Stimulated activated CD4-positive, alpha-beta T cell treated with anti-CD3 and anti-CD28 coated beads, Interleukin-2, amount 100 ng/mL, for 48 hours (primary cell): ENCODE data around the gene DGKE.

Experiments used
- DNase-seq, 2 donors: peaks; one replicate each; pipeline ENCODE4 v3.0.0-alpha.2; 2020

Gene DGKE

DNA sequence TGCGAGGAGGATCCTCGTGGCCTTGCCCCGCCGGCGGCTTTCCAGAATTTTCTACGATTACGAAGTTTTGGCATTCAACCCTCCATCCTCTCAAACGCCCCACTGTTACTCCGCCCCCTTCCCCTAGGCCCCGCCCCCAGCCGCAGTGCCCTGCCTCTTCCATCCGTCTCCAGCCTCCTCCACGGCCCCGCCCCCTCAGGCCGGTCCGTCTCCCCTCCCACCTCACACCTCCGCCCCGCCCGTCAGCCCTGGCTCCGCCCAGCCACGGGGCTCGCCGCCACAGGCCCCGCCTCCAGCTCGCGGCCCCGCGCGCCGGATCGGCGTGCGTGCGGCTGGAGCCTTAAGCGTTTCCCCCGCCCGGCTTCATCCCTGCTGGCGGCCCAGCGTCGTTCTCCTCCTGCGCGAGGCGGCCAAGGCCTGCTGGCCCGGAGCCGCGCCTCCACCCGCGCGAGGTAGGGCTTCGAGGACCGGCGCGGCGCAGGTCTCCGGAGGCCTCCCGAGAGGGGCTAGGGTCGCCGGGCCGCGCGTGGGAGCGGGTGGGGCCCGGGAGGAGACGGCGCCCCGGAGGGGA is at the start of gene DGKE, which contains the start of gene C17orf67:
DGKE (plus strand) TSS at position 343 of the 571 bp plus-strand sequence. CDS start 645 bp downstream, outside the sequence.
C17orf67 (minus strand) TSS at position 112 of the 571 bp plus-strand sequence. CDS start 18,110 bp downstream, outside the sequence.
- peak; percentile 98 to 99 for DNase-seq

GRCh38 chr17:56785405-56785804 is 48.5 kb upstream of the DGKE start:
- no peak for DNase-seq

DNA sequence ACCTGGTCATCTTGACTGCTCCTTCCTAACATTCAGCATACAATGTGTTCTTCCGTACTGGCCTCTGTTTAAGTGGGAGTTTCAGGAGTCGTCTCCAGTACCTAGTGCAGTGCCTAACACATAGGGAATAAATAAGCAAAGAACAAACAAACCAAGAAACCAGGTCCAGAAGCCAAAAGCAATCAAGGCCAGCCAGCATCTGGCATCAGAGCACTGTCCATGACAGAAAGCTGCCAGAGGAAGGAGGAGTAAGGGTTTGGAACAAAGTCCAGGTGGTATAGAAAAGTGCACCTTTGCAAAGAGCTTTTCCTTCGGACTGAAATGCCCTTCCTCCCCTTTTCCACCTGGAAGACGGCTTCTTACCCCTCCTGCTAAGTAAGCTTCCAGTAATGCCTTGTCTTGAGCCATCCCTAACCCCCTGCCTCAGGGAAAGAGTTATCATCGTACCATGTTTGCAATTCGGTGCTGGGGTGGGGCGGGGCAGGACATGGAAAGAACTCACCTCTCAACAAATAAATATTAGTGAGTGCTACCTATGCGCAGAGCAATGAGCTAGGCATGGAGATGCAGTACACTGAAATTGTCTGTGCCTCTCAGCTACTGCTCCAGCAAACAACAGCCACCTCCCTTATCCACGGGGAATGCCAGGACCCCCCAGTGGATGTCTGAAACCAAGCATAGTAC is 47.8 kb upstream of the DGKE start:
- no peak for DNase-seq

DNA sequence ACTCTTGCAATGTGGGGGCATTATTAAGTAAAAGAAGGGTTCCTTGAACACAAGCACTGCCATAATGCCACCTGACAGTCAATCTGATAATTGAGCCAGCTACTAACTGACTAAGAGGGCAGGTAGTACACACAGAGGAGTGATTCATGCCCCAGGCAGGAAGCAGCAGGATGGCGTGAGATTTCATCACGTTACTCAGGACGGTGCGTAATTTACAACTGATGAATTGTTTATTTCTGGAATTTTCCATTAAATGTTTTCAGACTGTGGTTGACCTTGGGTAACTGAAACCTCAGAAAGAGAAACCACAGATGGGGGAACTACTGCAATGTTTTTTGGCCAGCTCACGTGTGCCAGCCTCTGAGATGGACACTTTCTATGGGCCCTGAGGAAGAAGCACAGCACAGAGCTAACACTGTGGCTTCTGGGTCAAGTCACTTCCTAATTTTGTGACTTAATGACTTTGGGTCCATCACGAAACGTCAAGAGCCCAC is 46.9 kb upstream of the DGKE start:
- peak; percentile 39 to 40 for DNase-seq

DNA sequence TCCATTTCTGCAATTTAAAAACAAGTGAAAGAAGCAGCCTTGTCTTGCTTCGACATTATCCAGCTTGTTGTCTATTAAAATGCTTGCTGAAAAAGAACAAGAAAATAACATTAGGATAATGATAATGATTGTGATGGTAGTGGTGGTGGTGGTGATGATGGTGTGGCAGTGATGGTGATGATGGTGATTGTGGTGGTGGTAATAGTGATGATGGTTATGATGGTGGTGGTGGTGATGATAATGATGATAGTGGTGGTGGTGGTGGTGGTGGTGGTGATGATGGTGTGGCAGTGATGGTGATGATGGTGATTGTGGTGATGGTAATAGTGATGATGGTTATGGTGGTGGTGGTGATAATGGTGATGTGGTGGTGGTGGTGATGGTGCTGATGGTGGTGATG is 41.7 kb upstream of the DGKE start:
- DNase-seq: no peak

DNA sequence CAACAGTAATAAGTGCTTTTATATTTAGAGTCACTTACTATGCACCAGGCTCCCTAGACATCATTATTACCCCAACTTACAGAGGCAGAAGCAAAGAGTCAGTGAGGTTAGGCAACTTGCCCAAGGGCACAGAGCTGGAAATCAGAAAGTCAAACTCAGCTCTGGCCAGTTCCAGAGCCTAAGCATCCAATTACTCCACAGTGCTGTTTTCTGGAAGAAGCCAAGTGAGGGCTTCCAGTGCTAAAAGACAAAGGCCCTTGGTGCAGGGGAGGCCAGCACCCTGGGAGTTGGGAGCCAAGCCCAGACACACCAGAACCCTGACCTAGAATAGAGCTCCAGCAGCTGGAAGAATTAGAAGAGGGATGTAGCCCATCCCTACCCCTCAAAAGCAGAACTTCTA is 40.4 kb upstream of the DGKE start:
- no peak for DNase-seq

- no peak for DNase-seq
These were observed 40.0 kb upstream of the DGKE start for GRCh38 chr17:56793957-56794356.

DNA sequence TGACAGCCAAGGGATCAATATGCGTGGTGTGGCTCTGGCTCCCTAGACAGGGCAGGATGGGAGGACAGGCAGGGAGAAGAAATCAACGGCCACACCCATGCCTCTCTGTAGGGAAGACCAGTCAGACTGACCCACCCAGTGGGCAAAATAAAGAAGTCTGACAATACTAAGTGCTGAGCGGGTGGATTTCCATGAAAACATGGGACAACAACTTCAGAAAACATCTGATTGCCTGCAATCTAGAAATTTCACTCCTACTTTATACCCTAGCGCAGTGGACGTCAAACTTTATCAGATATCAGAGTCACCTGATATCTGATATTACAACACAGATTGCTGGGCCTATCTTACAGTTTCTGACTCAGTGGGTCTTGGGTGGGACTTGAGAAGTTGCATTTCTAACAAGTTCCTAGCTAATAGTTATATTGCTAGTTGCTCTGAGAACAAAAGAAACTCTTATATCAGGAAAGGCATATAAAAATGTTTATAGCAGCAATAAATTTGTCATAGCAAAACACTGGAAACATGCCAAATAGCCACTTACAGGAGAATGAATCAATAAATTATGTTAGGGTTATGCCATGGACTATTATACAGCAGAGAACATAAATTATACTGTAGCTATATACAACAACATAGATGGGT is 38.6 kb upstream of the DGKE start:
- DNase-seq: no peak

DNA sequence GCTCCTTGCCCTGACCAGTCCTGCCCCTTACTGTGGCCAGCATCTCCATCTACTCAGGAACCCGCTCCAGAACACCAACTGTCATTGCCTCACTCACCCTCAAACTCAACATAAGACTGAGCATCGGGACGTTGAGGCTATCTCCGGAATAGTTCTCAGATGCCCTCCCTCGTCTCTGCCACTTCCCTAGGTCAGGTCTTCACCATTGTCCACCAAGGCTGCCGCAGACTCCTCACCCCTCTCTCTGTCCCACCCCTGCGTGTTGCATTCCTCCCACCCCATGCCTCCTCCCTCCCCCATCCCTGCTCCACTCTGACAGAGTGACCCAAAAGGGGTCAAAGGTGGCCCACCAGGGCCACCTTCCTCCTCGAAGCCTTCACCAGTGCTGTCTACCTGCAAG is 37.4 kb upstream of the DGKE start:
- DNase-seq: no peak

- DNase-seq: no peak
These were observed 35.0 kb upstream of the DGKE start for GRCh38 chr17:56798916-56799315.

DNA sequence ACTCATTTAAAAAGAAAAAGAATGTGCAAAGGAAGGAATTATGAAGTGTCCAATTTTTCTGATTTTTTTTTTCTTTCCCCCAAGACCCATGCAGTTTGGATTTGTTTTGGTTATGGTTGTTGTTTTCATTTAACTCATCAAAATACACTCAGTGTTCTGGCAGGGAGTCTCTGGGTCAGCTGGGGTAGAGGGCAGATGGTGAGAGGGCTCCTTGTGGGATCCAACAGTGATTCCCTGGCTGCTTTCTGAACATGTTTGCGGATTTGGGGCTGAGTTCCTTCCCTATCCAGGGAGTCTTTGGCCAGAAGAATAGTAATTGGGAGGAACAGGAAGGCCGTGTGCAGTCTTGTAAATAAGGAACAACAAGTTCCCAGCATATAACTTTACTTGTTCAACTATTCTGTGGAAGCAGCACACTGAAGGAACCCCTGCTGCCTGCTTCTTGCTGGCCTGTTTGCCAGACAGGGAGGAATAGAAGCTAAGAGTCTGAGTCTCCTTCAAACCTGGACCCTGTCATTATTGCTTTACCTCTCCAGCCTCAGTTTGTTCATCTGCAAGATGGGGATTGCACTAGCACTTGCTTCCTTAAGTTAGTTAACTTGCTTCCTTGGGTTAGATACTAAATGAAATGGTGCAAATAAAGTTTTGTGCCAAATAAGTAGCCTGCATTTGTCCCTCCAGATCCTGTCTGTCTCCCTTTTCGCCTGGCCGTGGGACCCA is 32.3 kb upstream of the DGKE start:
- DNase-seq: no peak

DNA sequence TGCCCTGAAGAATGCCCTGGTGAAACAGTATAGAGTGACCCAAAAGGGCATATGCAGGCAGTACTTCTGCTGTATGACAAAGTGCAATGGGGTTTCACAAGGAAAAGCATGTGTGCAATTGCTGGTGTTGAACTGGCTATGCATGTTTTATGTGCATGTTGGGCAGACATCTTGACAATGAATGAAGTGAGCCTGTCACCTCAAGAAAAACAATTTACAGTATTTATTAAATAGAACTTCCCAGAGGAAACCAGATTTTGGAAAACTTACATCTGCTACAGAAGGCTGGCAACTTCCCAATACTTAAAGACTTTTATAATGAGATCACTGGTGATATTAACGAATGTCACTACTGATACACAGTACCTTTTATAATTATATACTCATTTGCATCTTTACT is 30.9 kb upstream of the DGKE start:
- no peak for DNase-seq

GRCh38 chr17:56804454-56804853 is 29.5 kb upstream of the DGKE start:
- DNase-seq: no peak

GRCh38 chr17:56806949-56807348 is 27.0 kb upstream of the DGKE start:
- no peak for DNase-seq

GRCh38 chr17:56807723-56808122 is 26.2 kb upstream of the DGKE start:
- DNase-seq: no peak

- DNase-seq: no peak
These were observed 25.4 kb upstream of the DGKE start for GRCh38 chr17:56808503-56808902.

- DNase-seq: no peak
These were observed 24.7 kb upstream of the DGKE start for GRCh38 chr17:56809106-56809819.

GRCh38 chr17:56809820-56810179 is 24.2 kb upstream of the DGKE start:
- no peak for DNase-seq

DNA sequence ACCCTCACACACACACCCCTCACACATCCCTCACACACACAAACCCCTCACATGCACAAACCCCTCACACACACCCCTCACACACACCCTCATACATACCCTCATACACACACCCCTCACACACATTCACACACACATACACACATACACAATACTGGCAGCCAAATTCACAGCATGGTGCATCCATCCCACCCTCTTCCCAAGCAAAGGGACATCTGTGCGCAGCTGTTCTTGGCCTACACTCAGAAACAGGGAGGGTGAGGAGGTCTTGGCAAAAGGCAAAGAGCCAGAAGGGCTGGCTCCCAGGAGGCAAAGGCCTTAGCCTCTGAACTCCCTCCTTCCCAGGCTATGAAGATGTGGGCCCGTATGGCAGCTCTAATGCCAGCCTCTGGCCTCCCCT is 23.6 kb upstream of the DGKE start:
- DNase-seq: no peak

- DNase-seq: no peak
These were observed 22.8 kb upstream of the DGKE start for GRCh38 chr17:56810891-56811775.

GRCh38 chr17:56812901-56813388 is 21.0 kb upstream of the DGKE start:
- DNase-seq: no peak

GRCh38 chr17:56815711-56816110 is 18.2 kb upstream of the DGKE start:
- no peak for DNase-seq
